ENCODE results near the gene VASN.

GRCh38 chr16:4401094-4401501, 29.4 kb downstream of the VASN start:
- TF ChIP-seq, protein P1, sequence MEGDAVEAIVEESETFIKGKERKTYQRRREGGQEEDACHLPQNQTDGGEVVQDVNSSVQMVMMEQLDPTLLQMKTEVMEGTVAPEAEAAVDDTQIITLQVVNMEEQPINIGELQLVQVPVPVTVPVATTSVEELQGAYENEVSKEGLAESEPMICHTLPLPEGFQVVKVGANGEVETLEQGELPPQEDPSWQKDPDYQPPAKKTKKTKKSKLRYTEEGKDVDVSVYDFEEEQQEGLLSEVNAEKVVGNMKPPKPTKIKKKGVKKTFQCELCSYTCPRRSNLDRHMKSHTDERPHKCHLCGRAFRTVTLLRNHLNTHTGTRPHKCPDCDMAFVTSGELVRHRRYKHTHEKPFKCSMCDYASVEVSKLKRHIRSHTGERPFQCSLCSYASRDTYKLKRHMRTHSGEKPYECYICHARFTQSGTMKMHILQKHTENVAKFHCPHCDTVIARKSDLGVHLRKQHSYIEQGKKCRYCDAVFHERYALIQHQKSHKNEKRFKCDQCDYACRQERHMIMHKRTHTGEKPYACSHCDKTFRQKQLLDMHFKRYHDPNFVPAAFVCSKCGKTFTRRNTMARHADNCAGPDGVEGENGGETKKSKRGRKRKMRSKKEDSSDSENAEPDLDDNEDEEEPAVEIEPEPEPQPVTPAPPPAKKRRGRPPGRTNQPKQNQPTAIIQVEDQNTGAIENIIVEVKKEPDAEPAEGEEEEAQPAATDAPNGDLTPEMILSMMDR (IDR thresholded peaks at IDR 0.05): no peak
- no peak for TF ChIP-seq POLR2AphosphoS5 (IDR thresholded peaks at IDR 0.05)
- no peak for TF ChIP-seq EP300 (IDR thresholded peaks at IDR 0.05)
